ENCODE measurements around the gene SPAG16.
"Not testable (repeated sequence)": the region's sequence is repeated elsewhere in the genome, so short reads cannot be mapped to it uniquely, and the experiment has no call there.

SPAG16 gene

GRCh38 chr2:213691351-213691750 lies 407.1 kb downstream of the SPAG16 start:
- H4K20me1 ChIP-seq (ENCODE audit: low read depth, low read length), result no peaks in the 10 kb centered on the region
- no peaks in the 10 kb centered on the region for H3K27me3 ChIP-seq (ENCODE audit: low read length)
- no peak overlapping the region for H2AFZ ChIP-seq (ENCODE audit: low read depth, low read length, severe bottlenecking)
- H3K4me3 ChIP-seq (ENCODE audit: insufficient read depth, low read length, poor library complexity, severe bottlenecking), result no peak overlapping the region
- H3K9me3 ChIP-seq (ENCODE audit: insufficient read depth, low read length), result no peaks in the 10 kb centered on the region
- no peaks in the 10 kb centered on the region for H3K79me2 ChIP-seq (ENCODE audit: insufficient read depth, low read length)
- no peak overlapping the region for H3K9ac ChIP-seq (ENCODE audit: low read length)
- H3F3A ChIP-seq (ENCODE audit: insufficient read depth), result no peaks in the 10 kb centered on the region
- no peak overlapping the region for H3K4me2 ChIP-seq (ENCODE audit: low read depth, low read length, poor library complexity, severe bottlenecking)
- H3K27ac ChIP-seq (ENCODE audit: low read depth, low read length), result no peak overlapping the region
- no peaks in the 10 kb centered on the region for H3K36me3 ChIP-seq (ENCODE audit: low read length)
- no peak for TF ChIP-seq CTCF (IDR thresholded peaks at IDR 0.05; ENCODE audit: insufficient read depth, low read length, poor library complexity, severe bottlenecking)
- no peak for TF ChIP-seq EZH2phosphoT487 (conservative IDR thresholded peaks at IDR 0.05; ENCODE audit: low read length)
- H3K9me2 ChIP-seq (replicated peaks; ENCODE audit: insufficient read depth, low read length), result no peaks in the 10 kb centered on the region

- no peaks in the 10 kb centered on the region for H3K36me3 ChIP-seq (ENCODE audit: low read length)
- no peak overlapping the region for H3K9ac ChIP-seq (ENCODE audit: low read length)
- 0 out of 2 replicates have a peak, but pooled peaks cover 2% of the 10 kb centered on the region for H3K9me2 ChIP-seq (replicated peaks; ENCODE audit: insufficient read depth, low read length)
- H3K4me3 ChIP-seq (ENCODE audit: insufficient read depth, low read length, poor library complexity, severe bottlenecking), result no peak overlapping the region
- TF ChIP-seq CTCF (IDR thresholded peaks at IDR 0.05; ENCODE audit: insufficient read depth, low read length, poor library complexity, severe bottlenecking), result no peak
- H2AFZ ChIP-seq (ENCODE audit: low read depth, low read length, severe bottlenecking), result no peak overlapping the region
- no peaks in the 10 kb centered on the region for H3K79me2 ChIP-seq (ENCODE audit: insufficient read depth, low read length)
- no peaks in the 10 kb centered on the region for H3K27me3 ChIP-seq (ENCODE audit: low read length)
- H3K9me3 ChIP-seq (ENCODE audit: insufficient read depth, low read length), result no peaks in the 10 kb centered on the region
- H3K4me2 ChIP-seq (ENCODE audit: low read depth, low read length, poor library complexity, severe bottlenecking), result peak overlapping the region; percentile 19
- H4K20me1 ChIP-seq (ENCODE audit: low read depth, low read length), result no peaks in the 10 kb centered on the region
- peak overlapping the region; percentile 57 for H3K27ac ChIP-seq (ENCODE audit: low read depth, low read length)
- H3F3A ChIP-seq (ENCODE audit: insufficient read depth), result no peaks in the 10 kb centered on the region
These were observed 412.2 kb downstream of the SPAG16 start for GRCh38 chr2:213696442-213696841.

GRCh38 chr2:213701365-213701764 lies 417.1 kb downstream of the SPAG16 start:
- H3K4me3 ChIP-seq (ENCODE audit: insufficient read depth, low read length, poor library complexity, severe bottlenecking); H3K4me2 ChIP-seq (ENCODE audit: low read depth, low read length, poor library complexity, severe bottlenecking); H3K9me2 ChIP-seq (replicated peaks; ENCODE audit: insufficient read depth, low read length); H3K27ac ChIP-seq (ENCODE audit: low read depth, low read length); H3K27me3 ChIP-seq (ENCODE audit: low read length); H3F3A ChIP-seq (ENCODE audit: insufficient read depth); H2AFZ ChIP-seq (ENCODE audit: low read depth, low read length, severe bottlenecking); H3K9ac ChIP-seq (ENCODE audit: low read length); H3K9me3 ChIP-seq (ENCODE audit: insufficient read depth, low read length); H3K79me2 ChIP-seq (ENCODE audit: insufficient read depth, low read length); H4K20me1 ChIP-seq (ENCODE audit: low read depth, low read length); H3K36me3 ChIP-seq (ENCODE audit: low read length): not testable (repeated sequence)

GRCh38 chr2:213703406-213704098 lies 419.3 kb downstream of the SPAG16 start:
- H3K4me3 ChIP-seq (ENCODE audit: insufficient read depth, low read length, poor library complexity, severe bottlenecking), result no peak overlapping the region
- H3K79me2 ChIP-seq (ENCODE audit: insufficient read depth, low read length), result no peaks in the 10 kb centered on the region
- H4K20me1 ChIP-seq (ENCODE audit: low read depth, low read length), result no peaks in the 10 kb centered on the region
- no peak overlapping the region for H3K4me2 ChIP-seq (ENCODE audit: low read depth, low read length, poor library complexity, severe bottlenecking)
- H3K9ac ChIP-seq (ENCODE audit: low read length), result no peak overlapping the region
- no peaks in the 10 kb centered on the region for H3K27me3 ChIP-seq (ENCODE audit: low read length)
- H2AFZ ChIP-seq (ENCODE audit: low read depth, low read length, severe bottlenecking), result no peak overlapping the region
- H3F3A ChIP-seq (ENCODE audit: insufficient read depth), result no peaks in the 10 kb centered on the region
- H3K9me2 ChIP-seq (replicated peaks; ENCODE audit: insufficient read depth, low read length), result 0 out of 2 replicates have a peak, but pooled peaks cover 2% of the 10 kb centered on the region
- no peaks in the 10 kb centered on the region for H3K9me3 ChIP-seq (ENCODE audit: insufficient read depth, low read length)
- no peaks in the 10 kb centered on the region for H3K36me3 ChIP-seq (ENCODE audit: low read length)
- TF ChIP-seq EZH2phosphoT487 (conservative IDR thresholded peaks at IDR 0.05; ENCODE audit: low read length) (no peak), CTCF (IDR thresholded peaks at IDR 0.05; ENCODE audit: insufficient read depth, low read length, poor library complexity, severe bottlenecking) (no peak)
- H3K27ac ChIP-seq (ENCODE audit: low read depth, low read length), result no peak overlapping the region
